H9 (cell line): ENCODE measurements around the gene GLS. TPM values are rescaled to one million over a fixed set of nuclear protein-coding genes. Genes with fewer than 3 reads are reported as not detected.

ENCODE experiments used
- DNase-seq: peaks from one replicate; pipeline ENCODE4 v3.0.0-alpha.2; 2017
- H2AFZ ChIP-seq: one replicate; pipeline ENCODE4 v1.6.1; 2013; ENCODE audit warnings: mild to moderate bottlenecking, low read length, control low read depth, moderate library complexity
- H2AK5ac ChIP-seq: 2 replicates; pipeline ENCODE4 v1.6.1; 2013; ENCODE audit warnings: low read length, control low read depth, mixed read lengths; ENCODE audit not compliant: insufficient read length
- H2BK120ac ChIP-seq: one replicate; pipeline ENCODE4 v1.6.1; 2013; ENCODE audit warnings: low read depth, mild to moderate bottlenecking, low read length, control low read depth, inconsistent platforms; ENCODE audit not compliant: poor library complexity, severe bottlenecking
- H2BK12ac ChIP-seq: 2 replicates; pipeline ENCODE4 v1.6.1; 2013; ENCODE audit warnings: low read length, control low read depth, mixed read lengths, low read depth; ENCODE audit not compliant: insufficient read length
- H2BK15ac ChIP-seq: 2 replicates; pipeline ENCODE4 v1.6.1; 2013; ENCODE audit warnings: low read depth, low read length, control low read depth
- H2BK20ac ChIP-seq: one replicate; pipeline ENCODE4 v1.6.1; 2013; ENCODE audit warnings: low read depth, mild to moderate bottlenecking, low read length, control low read depth, inconsistent platforms; ENCODE audit not compliant: poor library complexity, severe bottlenecking
- H2BK5ac ChIP-seq: 2 replicates; pipeline ENCODE4 v1.6.1; 2013; ENCODE audit warnings: low read length, control low read depth, mixed read lengths; ENCODE audit not compliant: insufficient read length
- H3K14ac ChIP-seq: 2 replicates; pipeline ENCODE4 v1.6.1; 2013; ENCODE audit warnings: low read length, control low read depth; ENCODE audit not compliant: insufficient read depth
- H3K18ac ChIP-seq: 2 replicates; pipeline ENCODE4 v1.6.1; 2013; ENCODE audit warnings: low read depth, mild to moderate bottlenecking, mixed read lengths, low read length, control low read depth; ENCODE audit not compliant: insufficient read length
- H3K23ac ChIP-seq: 2 replicates; pipeline ENCODE4 v1.6.1; 2013; ENCODE audit warnings: low read length, control low read depth, mixed read lengths, low read depth; ENCODE audit not compliant: insufficient read length
- H3K23me2 ChIP-seq: 2 replicates; pipeline ENCODE4 v1.6.1; 2013; ENCODE audit warnings: low read depth, mild to moderate bottlenecking, mixed read lengths, low read length, control low read depth; ENCODE audit not compliant: insufficient read length, poor library complexity, severe bottlenecking
- H3K27ac ChIP-seq: 2 replicates; pipeline ENCODE4 v1.5.1; 2013; ENCODE audit warnings: low read length, control low read depth, mixed read lengths, low read depth; ENCODE audit not compliant: insufficient read length
- H3K27me3 ChIP-seq: 2 replicates; pipeline ENCODE4 v1.6.1; 2013; ENCODE audit warnings: low read length, control low read depth, inconsistent platforms; ENCODE audit not compliant: insufficient read depth
- H3K4ac ChIP-seq: 2 replicates; pipeline ENCODE4 v1.6.1; 2013; ENCODE audit warnings: low read depth, mild to moderate bottlenecking, control low read depth, inconsistent platforms, low read length, moderate library complexity
- H3K4me1 ChIP-seq: 2 replicates; pipeline ENCODE4 v1.6.1; 2013; ENCODE audit warnings: low read length, control low read depth, inconsistent platforms; ENCODE audit not compliant: insufficient read depth
- H3K4me2 ChIP-seq: 2 replicates; pipeline ENCODE4 v1.6.1; 2013; ENCODE audit warnings: low read length, control low read depth, mixed read lengths; ENCODE audit not compliant: insufficient read length, insufficient read depth
- H3K56ac ChIP-seq: 2 replicates; pipeline ENCODE4 v1.6.1; 2013; ENCODE audit warnings: low read depth, mild to moderate bottlenecking, mixed read lengths, low read length, control low read depth; ENCODE audit not compliant: insufficient read length
- H3K79me1 ChIP-seq: 2 replicates; pipeline ENCODE4 v1.6.1; 2013; ENCODE audit warnings: low read depth, mild to moderate bottlenecking, moderate library complexity, low read length, control low read depth, inconsistent platforms; ENCODE audit not compliant: insufficient read depth, poor library complexity, severe bottlenecking
- H3K79me2 ChIP-seq: 2 replicates; pipeline ENCODE4 v1.6.1; 2013; ENCODE audit warnings: low read length, control low read depth, inconsistent platforms; ENCODE audit not compliant: insufficient read depth
- H3K9ac ChIP-seq: 2 replicates; pipeline ENCODE4 v1.6.1; 2013; ENCODE audit warnings: low read length, control low read depth, mixed read lengths; ENCODE audit not compliant: insufficient read length; ENCODE audit errors: extremely low read depth
- H3K9me3 ChIP-seq: one replicate; pipeline ENCODE4 v1.6.1; 2013; ENCODE audit warnings: low read depth, low read length, inconsistent platforms; ENCODE audit not compliant: control insufficient read depth
- H3T11ph ChIP-seq: one replicate; pipeline ENCODE4 v1.6.1; 2013; ENCODE audit warnings: mild to moderate bottlenecking, low read length, control low read depth, inconsistent platforms
- H4K20me1 ChIP-seq: one replicate; pipeline ENCODE4 v1.6.1; 2013; ENCODE audit not compliant: control insufficient read depth, insufficient read length, insufficient read depth
- H4K5ac ChIP-seq: 2 replicates; pipeline ENCODE4 v1.6.1; 2013; ENCODE audit warnings: low read depth, mild to moderate bottlenecking, mixed read lengths, low read length, control low read depth; ENCODE audit not compliant: insufficient read length
- H4K8ac ChIP-seq: replicated peaks from 2 replicates; pipeline ENCODE4 v1.6.1; 2013; ENCODE audit warnings: low read length, control low read depth, mixed read lengths, low read depth; ENCODE audit not compliant: insufficient read length
- H4K91ac ChIP-seq: 2 replicates; pipeline ENCODE4 v1.6.1; 2013; ENCODE audit warnings: low read depth, mild to moderate bottlenecking, moderate library complexity, mixed read lengths, low read length, control low read depth; ENCODE audit not compliant: insufficient read length
- H3K27ac Mint-ChIP-seq, 3 experiments: 2 replicates in 2 of 3; 3 replicates in 1 of 3; pipeline ENCODE4 v1.8.0; 2020 to 2021; ENCODE audit warnings: mixed read lengths in 3 of 3, mild to moderate bottlenecking in 1 of 3, moderate library complexity in 1 of 3
- H3K27me3 Mint-ChIP-seq: 2 replicates; pipeline ENCODE4 v1.8.0; 2021; ENCODE audit warnings: low read depth, mild to moderate bottlenecking, moderate library complexity, mixed read lengths
- H3K36me3 Mint-ChIP-seq, 3 experiments: 2 replicates in 2 of 3; 3 replicates in 1 of 3; pipeline ENCODE4 v1.8.0; 2020 to 2021; ENCODE audit warnings: low read depth in 3 of 3, mixed read lengths in 3 of 3; ENCODE audit not compliant: insufficient read depth in 1 of 3
- H3K4me1 Mint-ChIP-seq, 2 experiments: 2 replicates each; pipeline ENCODE4 v1.8.0; 2020; ENCODE audit warnings: mixed read lengths in 2 of 2
- H3K4me3 Mint-ChIP-seq, 2 experiments: 2 replicates in 1 of 2; 3 replicates in 1 of 2; pipeline ENCODE4 v1.8.0; 2020 to 2021; ENCODE audit warnings: mild to moderate bottlenecking in 2 of 2, mixed read lengths in 2 of 2, moderate library complexity in 1 of 2
- H3K9me3 Mint-ChIP-seq, 2 experiments: 2 replicates in 1 of 2; 3 replicates in 1 of 2; pipeline ENCODE4 v1.8.0; 2020; ENCODE audit warnings: mild to moderate bottlenecking in 2 of 2, mixed read lengths in 2 of 2, moderate library complexity in 1 of 2
- WGBS: extraction: QIAGEN DNeasy Blood & Tissue Kit; methylation state at CpG from one replicate; pipeline ENCODE4 v1.1.7; 2013; ENCODE audit warnings: missing lambda C conversion rate, low lambda C conversion rate, mixed read lengths; ENCODE audit not compliant: insufficient read length; ENCODE audit errors: extremely low coverage; 5-methylcytosine and 5-hydroxymethylcytosine counted together
- total RNA-seq: library from RNA; stranded (reverse); gene quantifications from 2 replicates; pipeline ENCODE4 v1.2.1, GENCODE V29; 2021
- TF ChIP-seq, protein P1 (sequence below): fragments of 200-600 bp; sonication (generic); conservative IDR thresholded peaks from 3 replicates; pipeline ENCODE4 v1.8.0; 2021; ENCODE audit warnings: antibody characterized with exemption, mild to moderate bottlenecking

The GLS gene
- total RNA-seq, 1 experiment from 2014 or later = 69.3 TPM

GRCh38 chr2:190858817-190859216 lies 21.8 kb upstream of the GLS start:
- Histone ChIP-seq H3K23ac (no peak overlapping the region), H3K79me1 (no peaks in the 10 kb centered on the region), H3K79me2 (no peaks in the 10 kb centered on the region), H3K18ac (no peak overlapping the region), H2BK20ac (no peak overlapping the region), H3K27ac (no peak overlapping the region), H3K23me2 (no peaks in the 10 kb centered on the region), H3K4me2 (no peak overlapping the region), H3K14ac (no peak overlapping the region), H3K56ac (no peak overlapping the region), H4K91ac (no peak overlapping the region), H3K9me3 (no peaks in the 10 kb centered on the region), H2BK12ac (no peak overlapping the region), H3K27me3 (no peaks in the 10 kb centered on the region), H2BK5ac (no peak overlapping the region), H3K4ac (no peak overlapping the region), H3T11ph (no peak overlapping the region), H3K9ac (no peak overlapping the region), H2AFZ (no peak overlapping the region), H4K20me1 (no peaks in the 10 kb centered on the region), H2BK120ac (no peak overlapping the region), H2AK5ac (no peak overlapping the region), H4K5ac (no peak overlapping the region), H4K8ac (no peak overlapping the region), H3K4me1 (peaks cover 11% of the 10 kb centered on the region), H2BK15ac (no peak overlapping the region)
- H3K27ac Mint-ChIP-seq = no peak overlapping the region
- H3K36me3 Mint-ChIP-seq = peaks cover 0 to 8% (median 5%) of the 10 kb centered on the region in 3 experiments; a peak in 3 of 7 replicates
- H3K27me3 Mint-ChIP-seq = peaks cover 2% of the 10 kb centered on the region; the same call in 1 of the 2 replicates
- H3K9me3 Mint-ChIP-seq = peaks cover 6 to 10% of the 10 kb centered on the region in 2 experiments; a peak in 4 of 5 replicates
- H3K4me1 Mint-ChIP-seq = peaks cover 34 to 47% of the 10 kb centered on the region in 2 experiments
- no peak for DNase-seq
- no peak overlapping the region for H3K4me3 Mint-ChIP-seq
- TF ChIP-seq, protein P1, sequence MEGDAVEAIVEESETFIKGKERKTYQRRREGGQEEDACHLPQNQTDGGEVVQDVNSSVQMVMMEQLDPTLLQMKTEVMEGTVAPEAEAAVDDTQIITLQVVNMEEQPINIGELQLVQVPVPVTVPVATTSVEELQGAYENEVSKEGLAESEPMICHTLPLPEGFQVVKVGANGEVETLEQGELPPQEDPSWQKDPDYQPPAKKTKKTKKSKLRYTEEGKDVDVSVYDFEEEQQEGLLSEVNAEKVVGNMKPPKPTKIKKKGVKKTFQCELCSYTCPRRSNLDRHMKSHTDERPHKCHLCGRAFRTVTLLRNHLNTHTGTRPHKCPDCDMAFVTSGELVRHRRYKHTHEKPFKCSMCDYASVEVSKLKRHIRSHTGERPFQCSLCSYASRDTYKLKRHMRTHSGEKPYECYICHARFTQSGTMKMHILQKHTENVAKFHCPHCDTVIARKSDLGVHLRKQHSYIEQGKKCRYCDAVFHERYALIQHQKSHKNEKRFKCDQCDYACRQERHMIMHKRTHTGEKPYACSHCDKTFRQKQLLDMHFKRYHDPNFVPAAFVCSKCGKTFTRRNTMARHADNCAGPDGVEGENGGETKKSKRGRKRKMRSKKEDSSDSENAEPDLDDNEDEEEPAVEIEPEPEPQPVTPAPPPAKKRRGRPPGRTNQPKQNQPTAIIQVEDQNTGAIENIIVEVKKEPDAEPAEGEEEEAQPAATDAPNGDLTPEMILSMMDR = no peak
- WGBS = no CpG with 5 or more reads among the region's 6 CpGs
